ENCODE measurements around the gene TMIGD1. TPM values are rescaled to one million over a fixed set of nuclear protein-coding genes. Genes with fewer than 3 reads are reported as not detected.

The TMIGD1 gene
- total and polyA plus RNA-seq, 10 of the 15 experiments (the other 5 are each of a cell fraction or from before 2014, with no cell fraction given), result not detected

GRCh38 chr17:30380643-30381339 lies 46.9 kb upstream of the TMIGD1 start:
- H3K36me3 ChIP-seq (ENCODE audit: control insufficient read depth in 2 of 2, insufficient read depth in 2 of 2, low read length in 1 of 2), result no peaks in the 10 kb centered on the region
- FAIRE-seq (peak; percentile 38), DNase-seq (ENCODE audit: low read depth, low spot score) (no peak), ATAC-seq (no peak)
- no peaks in the 10 kb centered on the region for H3K9me3 ChIP-seq (replicated peaks; ENCODE audit: control insufficient read depth, insufficient read depth, low read length)
- TF ChIP-seq E4F1 (IDR thresholded peaks at IDR 0.05; ENCODE audit: borderline replicate concordance, partially characterized antibody), result no peak
- TF ChIP-seq SPI1 (IDR thresholded peaks at IDR 0.05; ENCODE audit: borderline replicate concordance, insufficient read depth, low read depth, low read length), result peak; percentile 32; the same call in 1 of the 2 replicates
- no peak for TF ChIP-seq MYC (IDR thresholded peaks at IDR 0.05; ENCODE audit: insufficient read depth, insufficient read length, insufficient replicate concordance, low read length, severe bottlenecking)
- H3K27ac ChIP-seq (ENCODE audit: control insufficient read depth, insufficient read depth), result no peak overlapping the region
- RAD21 ChIA-PET (ENCODE audit: unreplicated experiment), result interaction anchor here (0.8 to 4.4 kb wide), 6 partner anchors 14 to 96 kb away, joined by 3 to 18 read pairs (median 4); no protein-coding TSS in a partner anchor
- H3K4me2 ChIP-seq (ENCODE audit: control insufficient read depth, insufficient read depth), result peak overlapping the region; percentile 96
- H3K4me3 ChIP-seq, result peak overlapping the region; percentile 82
- BruUV-seq (replicated peaks), result TSS peak; percentile 54
- no peak overlapping the region for H2AFZ ChIP-seq (ENCODE audit: control insufficient read depth, low read depth, low read length)
- SMC1A ChIA-PET (ENCODE audit: uncharacterized antibody, unreplicated experiment), result interaction anchor here (0.8 to 2.3 kb wide), 8 partner anchors 13 to 267 kb away, joined by 3 to 13 read pairs (median 6); partner anchors contain the start of gene GOSR1
- in situ Hi-C loops (cut with MboI) (no loop called here), intact Hi-C loops (cut with micrococcal nuclease; ENCODE audit: unreplicated experiment) (no loop called here)
- 43% methylated on average over 7 of the region's 7 CpGs for WGBS (ENCODE audit: insufficient coverage, insufficient replicate concordance, low lambda C conversion rate, missing lambda C conversion rate)
- CTCF ChIA-PET, result interaction anchor here (0.6 to 4.1 kb wide), 8 partner anchors 15 to 276 kb away, joined by 3 to 22 read pairs (median 4); partner anchors contain the start of gene GOSR1
- H3K79me2 ChIP-seq (ENCODE audit: control insufficient read depth, insufficient read depth, low read length), result peaks cover 10% of the 10 kb centered on the region
- POLR2A ChIA-PET, result interaction anchor here (0.6 to 0.9 kb wide), 3 partner anchors 17 to 41 kb away, joined by 3 to 7 read pairs (median 3); no protein-coding TSS in a partner anchor
- H4K20me1 ChIP-seq (ENCODE audit: control insufficient read depth, insufficient read depth), result no peaks in the 10 kb centered on the region
- no peaks in the 10 kb centered on the region for H3K27me3 ChIP-seq (replicated peaks in 1 of 2; ENCODE audit: control insufficient read depth in 2 of 2, insufficient read depth in 2 of 2, low read length in 1 of 2)
- H3K4me1 ChIP-seq (ENCODE audit: control insufficient read depth, insufficient read depth, low read length), result peaks cover 30% of the 10 kb centered on the region
- H3K9ac ChIP-seq (ENCODE audit: control insufficient read depth, insufficient read depth, low read length), result no peak overlapping the region

All from GM12878 (cell line).